Upper lobe of right lung (tissue), 1 donor: ENCODE measurements around the gene SNF8. TPM values are rescaled to one million over a fixed set of nuclear protein-coding genes. Genes with fewer than 3 reads are reported as not detected.

Experiments used
- ATAC-seq: fragments of 200-7000 bp; cut with Tn5 transposase; one replicate; pipeline ENCODE4 v1.9.1; 2020; ENCODE audit warnings: mild to moderate bottlenecking, moderate library complexity
- DNase-seq: peaks from one replicate; pipeline ENCODE4 v3.0.0-alpha.2; 2020
- H3K27ac ChIP-seq: fragments of 200-600 bp; one replicate; pipeline ENCODE4 v1.8.0; 2022
- H3K27me3 ChIP-seq: fragments of 200-600 bp; one replicate; pipeline ENCODE4 v1.8.0; 2022; ENCODE audit warnings: mild to moderate bottlenecking
- H3K36me3 ChIP-seq: fragments of 200-600 bp; one replicate; pipeline ENCODE4 v1.8.0; 2022
- H3K4me1 ChIP-seq: fragments of 200-600 bp; one replicate; pipeline ENCODE4 v1.8.0; 2022
- H3K4me3 ChIP-seq: fragments of 200-600 bp; one replicate; pipeline ENCODE4 v1.8.0; 2022; ENCODE audit warnings: mild to moderate bottlenecking
- H3K9me3 ChIP-seq: fragments of 200-600 bp; one replicate; pipeline ENCODE4 v1.8.0; 2022
- CTCF ChIP-seq: fragments of 200-600 bp; IDR thresholded peaks from one replicate; pipeline ENCODE4 v1.8.0; 2022; ENCODE audit warnings: antibody characterized with exemption
- intact Hi-C: fragments of 100-400 bp; cut with DNase I; formaldehyde crosslinking; loops from one replicate; pipeline ENCODE4 v1.11.0; 2022
- total RNA-seq: library from RNA; stranded (reverse); fragmentation: NEBNext Ultra II Directional; extraction: Animal tissue kit (Norgen Biotek cat#: 25700); gene quantifications from one replicate; pipeline ENCODE4 v1.2.1, GENCODE V29; 2021
- donor health status: DM: no; HTN: yes; CAD: no; lungs with severe emphysema.

SNF8 gene
- total RNA-seq, 1 donor from 2014 or later, result 78.0 TPM

GRCh38 chr17:48970865-48971687 is 26.4 kb upstream of the SNF8 start:
- ATAC-seq, result no peak
- intact Hi-C loops, result no loop called here
- Histone ChIP-seq H3K36me3 (no peaks in the 10 kb centered on the region), H3K9me3 (no peaks in the 10 kb centered on the region), H3K27ac (no peak overlapping the region), H3K27me3 (peaks cover 7% of the 10 kb centered on the region), H3K4me3 (no peak overlapping the region), H3K4me1 (no peaks in the 10 kb centered on the region)
- peak; percentile 31 for DNase-seq
- TF ChIP-seq CTCF, result no peak

- intact Hi-C loops, result no loop called here
- H3K4me3 ChIP-seq, result no peak overlapping the region
- peaks cover under 1% of the 10 kb centered on the region for H3K27me3 ChIP-seq
- no peaks in the 10 kb centered on the region for H3K4me1 ChIP-seq
- ATAC-seq, result no peak
- H3K36me3 ChIP-seq, result no peaks in the 10 kb centered on the region
- no peaks in the 10 kb centered on the region for H3K9me3 ChIP-seq
- peak; percentile 41 for DNase-seq
- TF ChIP-seq CTCF, result no peak
- no peak overlapping the region for H3K27ac ChIP-seq
Measured at GRCh38 chr17:48970224-48970623, 25.6 kb upstream of the SNF8 start.

- DNase-seq (no peak), ATAC-seq (no peak)
- peaks cover 44% of the 10 kb centered on the region for H3K27me3 ChIP-seq
- intact Hi-C loops, result no loop called here
- no peaks in the 10 kb centered on the region for H3K4me1 ChIP-seq
- H3K9me3 ChIP-seq, result no peaks in the 10 kb centered on the region
- no peak for TF ChIP-seq CTCF
- no peaks in the 10 kb centered on the region for H3K36me3 ChIP-seq
- no peak overlapping the region for H3K27ac ChIP-seq
- H3K4me3 ChIP-seq, result no peak overlapping the region
Measured at GRCh38 chr17:48961516-48962233, 17.0 kb upstream of the SNF8 start.

- Histone ChIP-seq H3K27me3 (peaks cover 46% of the 10 kb centered on the region), H3K9me3 (no peaks in the 10 kb centered on the region), H3K4me1 (no peaks in the 10 kb centered on the region), H3K4me3 (no peak overlapping the region), H3K27ac (no peak overlapping the region), H3K36me3 (no peaks in the 10 kb centered on the region)
- DNase-seq (no peak), ATAC-seq (no peak)
- intact Hi-C loops, result no loop called here
- TF ChIP-seq CTCF, result no peak
Measured at GRCh38 chr17:48960834-48961515, 16.3 kb upstream of the SNF8 start.

- DNase-seq (no peak), ATAC-seq (no peak)
- Histone ChIP-seq H3K4me3 (no peak overlapping the region), H3K36me3 (no peaks in the 10 kb centered on the region), H3K27me3 (peaks cover 37% of the 10 kb centered on the region), H3K27ac (no peak overlapping the region), H3K4me1 (no peaks in the 10 kb centered on the region), H3K9me3 (no peaks in the 10 kb centered on the region)
- TF ChIP-seq CTCF, result no peak
- intact Hi-C loops, result no loop called here
Measured at GRCh38 chr17:48954300-48954755, 9.7 kb upstream of the SNF8 start.
